T-helper 17 cell (primary cell): ENCODE results near the gene SMARCAL1. TPM values are rescaled to one million over a fixed set of nuclear protein-coding genes. Genes with fewer than 3 reads are reported as not detected.
A peak's percentile ranks its signal among the peaks of the same experiment; 100 is the strongest.

ENCODE experiments used
- ATAC-seq: fragments of 150-1000 bp; cut with Tn5 transposase; 2 replicates; pipeline ENCODE4 v1.10.0; 2021; ENCODE audit warnings: mild to moderate bottlenecking, moderate library complexity
- DNase-seq, 3 donors: peaks; one replicate each; pipeline versions ENCODE4 v3.0.0 to v3.0.0-alpha.2; 2020 to 2021
- H3K9me3 ChIP-seq: one replicate; pipeline ENCODE4 v1.7.0; 2013; ENCODE audit warnings: low read length, mild to moderate bottlenecking; ENCODE audit not compliant: control insufficient read depth, poor library complexity, severe bottlenecking
- H3K27ac Mint-ChIP-seq: one replicate; pipeline ENCODE4 v1.8.0; 2022; ENCODE audit warnings: mild to moderate bottlenecking, moderate library complexity, mixed read lengths
- H3K27me3 Mint-ChIP-seq: one replicate; pipeline ENCODE4 v1.8.0; 2022; ENCODE audit warnings: mixed read lengths
- H3K36me3 Mint-ChIP-seq: one replicate; pipeline ENCODE4 v1.8.0; 2022; ENCODE audit warnings: low read depth, mixed read lengths
- H3K4me1 Mint-ChIP-seq: one replicate; pipeline ENCODE4 v1.8.0; 2022; ENCODE audit warnings: mild to moderate bottlenecking, mixed read lengths
- H3K4me3 Mint-ChIP-seq: one replicate; pipeline ENCODE4 v1.8.0; 2022; ENCODE audit warnings: mild to moderate bottlenecking, moderate library complexity, mixed read lengths
- total RNA-seq, 4 donors: library from RNA in 2 of 4; stranded (reverse) in 2 of 4; gene quantifications; one replicate each; pipeline ENCODE4 v1.2.3 and lab custom pipeline; 2022 to 2026

Gene SMARCAL1
- 10 to 100 TPM; 14.0 to 15.0 TPM for total RNA-seq
- total RNA-seq (lab: John Stamatoyannopoulos, UW) = 22.2 to 23.2 reads per million in 2 donors

- Mint-ChIP-seq H3K27ac (peak within 1 kb of the TSS; percentile 96), H3K4me1 (peaks cover 14% of the 10 kb centered on the region), H3K36me3 (peaks cover 7% of the 10 kb centered on the region), H3K27me3 (peaks cover 13% of the 10 kb centered on the region), H3K4me3 (peak within 1 kb of the TSS; percentile 100)
- ATAC-seq (peak; percentile 97), DNase-seq (peak; percentile 91 to 98 (median 94))
- H3K9me3 ChIP-seq = no peaks in the 10 kb centered on the region
These were observed at the start of gene SMARCAL1 for GRCh38 chr2:216412022-216412999. Gene SMARCAL1, plus strand, starts transcription at chr2:216412484. Its CDS starts 2,221 bp downstream, at chr2:216414705.

GRCh38 chr2:216362730-216363129 is 49.6 kb upstream of the SMARCAL1 start:
- Mint-ChIP-seq H3K4me1 (no peaks in the 10 kb centered on the region), H3K27me3 (peaks cover 45% of the 10 kb centered on the region), H3K27ac (no peak overlapping the region), H3K36me3 (peaks cover 3% of the 10 kb centered on the region), H3K4me3 (no peak overlapping the region)
- DNase-seq (no peak), ATAC-seq (no peak)
- H3K9me3 ChIP-seq = no peaks in the 10 kb centered on the region

- H3K9me3 ChIP-seq = no peaks in the 10 kb centered on the region
- DNase-seq (no peak), ATAC-seq (no peak)
- Mint-ChIP-seq H3K27ac (no peak overlapping the region), H3K4me1 (no peaks in the 10 kb centered on the region), H3K4me3 (no peak overlapping the region), H3K27me3 (peaks cover 50% of the 10 kb centered on the region), H3K36me3 (peaks cover 3% of the 10 kb centered on the region)
These were observed 49.1 kb upstream of the SMARCAL1 start for GRCh38 chr2:216363221-216363620.

- no peak overlapping the region for H3K27ac Mint-ChIP-seq
- H3K4me1 Mint-ChIP-seq = peaks cover under 1% of the 10 kb centered on the region
- DNase-seq (no peak), ATAC-seq (no peak)
- H3K9me3 ChIP-seq = no peaks in the 10 kb centered on the region
- peaks cover 58% of the 10 kb centered on the region for H3K27me3 Mint-ChIP-seq
- H3K36me3 Mint-ChIP-seq = peaks cover 3% of the 10 kb centered on the region
- no peak overlapping the region for H3K4me3 Mint-ChIP-seq
These were observed 46.8 kb upstream of the SMARCAL1 start for GRCh38 chr2:216365518-216365917.

- Mint-ChIP-seq H3K27me3 (peaks cover 65% of the 10 kb centered on the region), H3K4me3 (no peak overlapping the region), H3K4me1 (peaks cover 7% of the 10 kb centered on the region), H3K27ac (no peak overlapping the region), H3K36me3 (peaks cover 6% of the 10 kb centered on the region)
- no peaks in the 10 kb centered on the region for H3K9me3 ChIP-seq
- DNase-seq = no peak
- no peak for ATAC-seq
These were observed 45.4 kb upstream of the SMARCAL1 start for GRCh38 chr2:216366777-216367471.

GRCh38 chr2:216369821-216370220 is 42.5 kb upstream of the SMARCAL1 start:
- no peaks in the 10 kb centered on the region for H3K9me3 ChIP-seq
- Mint-ChIP-seq H3K36me3 (peaks cover 6% of the 10 kb centered on the region), H3K4me1 (peaks cover 11% of the 10 kb centered on the region), H3K4me3 (no peak overlapping the region), H3K27me3 (peaks cover 73% of the 10 kb centered on the region), H3K27ac (no peak overlapping the region)
- ATAC-seq (no peak), DNase-seq (no peak)

GRCh38 chr2:216370961-216371712 is 41.1 kb upstream of the SMARCAL1 start:
- Mint-ChIP-seq H3K36me3 (peaks cover 6% of the 10 kb centered on the region), H3K4me3 (peak overlapping the region; percentile 71), H3K4me1 (peaks cover 11% of the 10 kb centered on the region), H3K27ac (no peak overlapping the region), H3K27me3 (peaks cover 72% of the 10 kb centered on the region)
- DNase-seq (no peak), ATAC-seq (no peak)
- no peaks in the 10 kb centered on the region for H3K9me3 ChIP-seq

GRCh38 chr2:216371721-216372702 is 40.3 kb upstream of the SMARCAL1 start, which contains the start of gene MARCHF4:
Gene MARCHF4, minus strand, starts transcription at chr2:216372483. Its CDS starts 2,223 bp downstream, at chr2:216370260.
- Mint-ChIP-seq H3K27me3 (peaks cover 64% of the 10 kb centered on the region), H3K4me3 (peak within 1 kb of the TSS; percentile 84), H3K4me1 (peaks cover 11% of the 10 kb centered on the region), H3K27ac (no peak within 1 kb of the TSS), H3K36me3 (peaks cover 4% of the 10 kb centered on the region)
- DNase-seq (peak; percentile 35 to 62 (median 48)), ATAC-seq (peak; percentile 83)
- no peaks in the 10 kb centered on the region for H3K9me3 ChIP-seq

- Mint-ChIP-seq H3K36me3 (peaks cover 4% of the 10 kb centered on the region), H3K27me3 (peaks cover 56% of the 10 kb centered on the region), H3K4me1 (peaks cover 11% of the 10 kb centered on the region), H3K4me3 (peak overlapping the region; percentile 84), H3K27ac (no peak overlapping the region)
- peaks cover 2% of the 10 kb centered on the region for H3K9me3 ChIP-seq
- no peak for ATAC-seq
- DNase-seq = no peak
These were observed 39.5 kb upstream of the SMARCAL1 start for GRCh38 chr2:216372761-216373291.

GRCh38 chr2:216373896-216374295 is 38.4 kb upstream of the SMARCAL1 start:
- ATAC-seq (no peak), DNase-seq (no peak)
- Mint-ChIP-seq H3K4me3 (no peak overlapping the region), H3K27ac (no peak overlapping the region), H3K4me1 (peaks cover 11% of the 10 kb centered on the region), H3K27me3 (peaks cover 47% of the 10 kb centered on the region), H3K36me3 (peaks cover 4% of the 10 kb centered on the region)
- H3K9me3 ChIP-seq = peaks cover 2% of the 10 kb centered on the region

GRCh38 chr2:216375286-216375685 is 37.0 kb upstream of the SMARCAL1 start:
- H3K27me3 Mint-ChIP-seq = peaks cover 39% of the 10 kb centered on the region
- no peak overlapping the region for H3K27ac Mint-ChIP-seq
- ATAC-seq (no peak), DNase-seq (no peak)
- peaks cover 2% of the 10 kb centered on the region for H3K9me3 ChIP-seq
- peaks cover 4% of the 10 kb centered on the region for H3K36me3 Mint-ChIP-seq
- H3K4me3 Mint-ChIP-seq = no peak overlapping the region
- H3K4me1 Mint-ChIP-seq = peaks cover 11% of the 10 kb centered on the region

GRCh38 chr2:216379977-216380376 is 32.3 kb upstream of the SMARCAL1 start:
- no peak for ATAC-seq
- Mint-ChIP-seq H3K36me3 (no peaks in the 10 kb centered on the region), H3K27ac (no peak overlapping the region), H3K27me3 (peaks cover 5% of the 10 kb centered on the region), H3K4me1 (no peaks in the 10 kb centered on the region), H3K4me3 (no peak overlapping the region)
- no peak for DNase-seq
- peaks cover 6% of the 10 kb centered on the region for H3K9me3 ChIP-seq
